NCI-H2196 treated with DMSO at 0.1 percent for 48 hours (cell line): ENCODE data around the gene NBEAL1.
"Not testable (repeated sequence)": the region's sequence is repeated elsewhere in the genome, so short reads cannot be mapped to it uniquely, and the experiment has no call there.

Experiments used
- DNase-seq: peaks from one replicate; lab custom pipeline; 2025; ENCODE audit not compliant: unreplicated experiment; lab: John Stamatoyannopoulos, UW

NBEAL1 gene

GRCh38 chr2:203201426-203201825 is 186.8 kb downstream of the NBEAL1 start:
- no peak for DNase-seq

GRCh38 chr2:203209538-203209937 is 194.9 kb downstream of the NBEAL1 start:
- DNase-seq, result no peak

GRCh38 chr2:203225423-203226039 is 210.9 kb downstream of the NBEAL1 start:
- no peak for DNase-seq

GRCh38 chr2:203229674-203230073 is 215.0 kb downstream of the NBEAL1 start:
- DNase-seq, result not testable (repeated sequence)

- DNase-seq, result no peak
Measured at GRCh38 chr2:203237346-203238238, 222.9 kb downstream of the NBEAL1 start.

GRCh38 chr2:203238292-203238703 is 223.6 kb downstream of the NBEAL1 start:
- no peak for DNase-seq

GRCh38 chr2:203238704-203239526 is 224.2 kb downstream of the NBEAL1 start, which contains the start of gene CYP20A1:
Gene CYP20A1 (plus strand): TSS chr2:203239018. CDS start chr2:203239063, 45 bp downstream.
- DNase-seq, result peak; percentile 95

GRCh38 chr2:203240491-203240890 is 225.8 kb downstream of the NBEAL1 start:
- no peak for DNase-seq

GRCh38 chr2:203242518-203242917 is 227.8 kb downstream of the NBEAL1 start:
- no peak for DNase-seq

GRCh38 chr2:203246646-203247045 is 232.0 kb downstream of the NBEAL1 start:
- DNase-seq, result no peak

- no peak for DNase-seq
Measured at GRCh38 chr2:203252818-203253217, 238.1 kb downstream of the NBEAL1 start.

- DNase-seq, result not testable (repeated sequence)
Measured at GRCh38 chr2:203253422-203254095, 238.9 kb downstream of the NBEAL1 start.

GRCh38 chr2:203261326-203262159 is 246.9 kb downstream of the NBEAL1 start:
- DNase-seq, result no peak
